T-helper 2 cell treated with Interferon-gamma antibody and Interleukin-4, amounts not matched to agents 100 ng/mL and 5 ng/mL, for 36 hours (primary cell): Measurements from ENCODE around the gene ACOT7. TPM values are rescaled to one million over a fixed set of nuclear protein-coding genes. Genes with fewer than 3 reads are reported as not detected.

Experiments used
- intact Hi-C: fragments of 100-400 bp; cut with micrococcal nuclease; formaldehyde crosslinking; loops from one replicate; pipeline ENCODE4 v1.15.1; 2023
- total RNA-seq: library from RNA; stranded (reverse); gene quantifications from 2 replicates; pipeline ENCODE4 v1.2.3, GENCODE V29; 2022

ACOT7 gene
- total RNA-seq, 1 donor from 2014 or later: 95.3 TPM

DNA sequence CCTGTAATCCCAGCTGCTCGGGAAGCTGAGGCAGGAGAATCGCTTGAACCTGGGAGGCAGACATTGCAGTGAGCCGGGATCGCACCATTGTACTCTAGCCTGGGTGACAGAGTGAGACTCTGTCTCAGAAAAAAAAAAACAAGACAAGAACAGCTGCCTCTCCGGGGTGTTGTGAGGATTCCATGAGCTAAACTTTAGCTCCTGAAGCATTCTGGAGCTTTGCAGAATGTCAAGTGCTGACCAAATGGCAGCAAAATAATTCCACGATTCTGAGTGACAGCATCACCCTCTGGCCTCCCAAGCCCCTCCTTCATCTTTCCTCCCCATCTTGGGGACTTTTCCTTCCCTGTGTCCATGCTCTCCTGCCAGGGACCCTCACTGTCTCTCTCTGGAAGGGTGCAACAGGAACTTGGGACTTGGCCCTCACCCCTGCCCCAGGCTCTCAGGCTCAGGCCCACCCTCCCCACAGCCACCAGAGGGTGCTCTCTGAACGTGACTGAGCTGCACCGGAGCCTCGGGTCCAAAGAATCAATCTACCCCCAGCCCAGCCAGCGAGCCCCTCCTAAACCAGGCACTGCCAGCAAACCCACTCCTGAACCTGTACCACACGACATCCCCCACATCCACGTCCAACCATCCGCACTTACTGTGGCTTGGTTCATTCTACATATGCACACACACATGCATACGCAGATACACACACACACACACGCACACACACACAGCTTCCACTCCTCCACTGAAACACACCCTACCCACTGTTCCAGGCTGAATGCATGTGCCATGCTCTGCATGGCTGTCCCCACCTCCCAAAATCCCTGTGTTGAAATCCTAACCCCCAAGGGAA, 45.7 kb downstream of the ACOT7 start:
- intact Hi-C loops: loop anchor here (1.0 kb wide), 2 partner anchors 45 to 56 kb away; partner anchors contain the start of gene ACOT7

DNA sequence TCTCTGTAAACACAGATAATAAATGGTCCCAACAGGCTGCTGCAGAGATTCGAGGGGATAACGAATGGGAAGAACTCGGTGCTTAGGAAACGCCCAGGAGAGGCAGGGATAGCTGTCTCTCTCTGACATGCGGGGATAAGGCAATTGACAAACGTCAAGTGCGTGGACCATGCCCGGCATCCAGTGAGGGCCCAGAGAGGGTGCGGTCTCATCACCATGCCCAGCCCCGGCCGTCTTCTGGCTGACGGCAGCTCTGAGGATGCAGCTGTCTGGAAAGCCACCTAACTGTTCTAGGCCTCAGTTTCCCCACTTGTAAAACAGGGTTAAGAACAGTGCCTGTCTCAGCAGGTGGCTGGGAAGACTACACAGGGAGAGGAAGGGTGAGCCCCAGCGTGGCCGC, 48.1 kb downstream of the ACOT7 start:
- intact Hi-C loops: no loop called here

DNA sequence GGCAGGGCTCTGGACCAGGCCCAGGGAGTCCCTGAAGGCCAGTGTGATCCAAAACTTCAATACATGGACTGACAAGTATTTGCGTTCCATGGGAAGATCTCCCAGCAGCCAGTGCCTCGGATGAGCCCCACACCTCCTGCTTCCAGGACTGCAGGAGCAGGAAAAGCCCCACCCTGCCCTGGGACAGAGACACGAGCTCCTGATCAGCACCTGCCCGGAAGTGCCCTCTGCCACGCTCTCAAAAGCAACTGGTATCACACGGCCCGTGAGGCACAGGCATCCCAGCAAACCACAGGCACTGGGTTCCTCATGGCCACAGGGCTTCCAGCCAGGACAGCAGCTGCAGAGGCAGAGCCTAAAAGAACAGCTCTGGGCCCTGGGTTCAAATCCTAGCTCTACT, 48.6 kb downstream of the ACOT7 start:
- intact Hi-C loops: no loop called here

DNA sequence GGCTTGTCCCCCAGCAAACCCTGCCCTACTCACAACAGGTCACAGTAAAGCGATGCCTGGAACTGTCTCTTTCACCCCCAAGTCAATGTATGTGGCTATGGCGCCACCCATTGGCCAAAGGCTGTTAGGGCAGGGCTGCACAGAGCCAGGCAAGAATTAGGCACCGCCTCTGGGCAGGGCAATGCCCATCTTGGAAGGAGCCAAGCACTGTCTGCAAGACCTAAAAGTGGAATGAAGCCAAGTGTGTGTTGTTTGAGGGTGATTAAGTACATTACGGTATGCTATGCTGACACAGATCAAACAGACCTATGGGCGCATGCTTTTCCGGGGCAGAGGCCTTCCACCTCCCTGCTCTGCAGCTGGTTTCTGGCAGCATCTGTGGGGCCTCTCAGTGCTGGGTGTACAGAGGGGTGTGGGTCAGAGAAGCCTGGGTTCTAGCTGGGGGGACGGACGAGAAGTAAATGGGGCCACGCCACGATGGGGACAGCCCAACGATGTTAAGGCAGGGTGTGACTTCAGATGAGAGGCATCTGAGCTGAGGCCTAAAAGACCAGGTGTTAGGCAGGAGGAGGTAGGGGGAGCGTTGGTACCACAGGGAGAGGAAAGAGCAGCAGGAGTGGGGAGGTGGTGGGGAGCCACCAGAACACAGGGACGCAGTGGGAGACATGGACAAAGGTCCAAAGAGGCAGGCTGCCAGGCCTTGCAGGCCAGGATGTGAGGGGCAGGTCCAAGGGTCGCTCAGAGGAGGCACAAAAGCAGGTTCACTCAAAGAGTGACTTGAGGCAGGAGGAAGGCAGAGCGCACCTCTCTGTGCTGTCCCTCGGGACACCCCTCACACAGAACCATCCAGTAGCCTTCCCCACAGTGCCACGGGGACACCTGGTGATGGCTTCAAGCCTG, 49.8 kb downstream of the ACOT7 start:
- intact Hi-C loops: loop anchor here (1.0 kb wide), 1 partner anchor 97 kb away; no protein-coding TSS in a partner anchor

DNA sequence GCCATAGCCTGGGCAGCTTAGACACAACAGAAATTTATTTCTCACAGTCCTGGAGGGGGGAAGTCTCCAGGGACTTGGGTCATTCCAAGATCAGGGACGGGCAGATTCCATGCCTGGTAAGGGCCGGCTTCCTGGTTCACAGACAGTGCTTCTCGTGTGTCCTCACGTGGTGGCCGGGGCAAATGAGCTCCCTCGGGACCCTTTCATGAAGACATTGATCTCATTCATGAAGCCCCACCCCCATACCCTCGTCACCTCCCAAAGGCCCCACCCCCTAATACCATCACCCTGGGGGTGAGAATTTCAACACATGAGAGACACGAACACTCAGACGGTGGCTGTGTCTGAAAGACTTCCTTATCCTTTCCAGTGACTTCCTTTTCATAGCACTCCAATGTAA, 51.5 kb downstream of the ACOT7 start:
- intact Hi-C loops: no loop called here

DNA sequence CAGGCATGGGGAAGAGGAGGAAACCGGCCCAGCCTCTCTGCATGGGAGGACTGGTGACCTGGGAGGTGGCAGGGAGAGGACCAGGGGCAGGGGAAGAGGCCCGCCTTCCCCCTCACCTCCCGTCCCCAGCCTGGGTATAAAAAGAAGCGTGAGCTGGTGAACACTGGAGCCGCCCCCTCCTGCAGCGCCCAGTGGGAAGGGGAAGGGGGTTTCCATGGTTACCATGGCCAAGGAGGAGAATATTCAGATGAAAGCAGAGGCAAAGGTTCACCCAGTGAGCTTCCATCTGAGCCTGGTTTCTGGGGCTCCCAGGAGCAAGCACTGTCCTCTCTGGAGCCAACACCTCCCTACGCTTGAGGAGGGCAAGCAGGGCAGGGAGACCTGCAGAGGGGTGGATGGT, 54.9 kb downstream of the ACOT7 start:
- intact Hi-C loops: no loop called here

DNA sequence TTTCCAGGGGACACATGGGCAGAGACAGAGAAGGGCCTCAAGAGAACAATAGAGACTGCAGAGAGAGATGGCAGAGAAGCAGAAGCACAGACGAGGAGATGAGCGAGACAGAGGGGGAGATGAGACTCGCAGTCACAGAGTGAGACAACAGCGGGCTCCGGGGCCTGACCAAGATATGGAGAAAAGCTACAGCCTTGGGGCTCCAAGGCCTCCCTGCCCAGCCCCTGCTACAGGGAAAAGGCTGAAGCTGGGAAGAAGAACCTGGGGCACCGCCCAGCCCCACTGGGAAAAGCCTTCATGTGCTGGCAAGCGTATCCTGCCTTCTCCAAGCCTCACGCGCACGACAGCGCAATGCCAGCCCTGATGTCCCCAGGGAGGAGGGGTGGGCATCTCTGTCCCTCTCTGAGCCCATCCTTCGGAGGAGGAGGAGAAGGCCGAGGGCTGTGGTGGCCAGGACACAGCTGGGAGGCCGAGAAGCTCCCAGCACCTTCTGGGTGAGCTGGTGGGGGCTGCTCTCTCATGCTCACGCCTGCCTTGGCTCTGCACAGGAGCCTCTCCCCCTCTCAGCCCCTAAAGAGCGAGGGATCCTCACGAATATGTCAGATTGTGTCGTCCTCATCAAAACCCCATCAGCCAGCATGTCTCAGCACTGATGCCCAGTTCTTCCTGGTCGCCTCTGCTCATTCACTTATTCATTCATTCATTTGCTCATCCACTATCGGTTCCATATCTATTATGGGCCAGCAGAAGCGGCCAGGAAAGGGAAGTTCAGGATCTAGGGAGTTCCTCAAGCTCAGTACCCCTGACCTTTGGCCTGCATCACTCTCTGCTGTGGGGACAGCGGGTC, 56.6 kb downstream of the ACOT7 start:
- intact Hi-C loops: no loop called here

DNA sequence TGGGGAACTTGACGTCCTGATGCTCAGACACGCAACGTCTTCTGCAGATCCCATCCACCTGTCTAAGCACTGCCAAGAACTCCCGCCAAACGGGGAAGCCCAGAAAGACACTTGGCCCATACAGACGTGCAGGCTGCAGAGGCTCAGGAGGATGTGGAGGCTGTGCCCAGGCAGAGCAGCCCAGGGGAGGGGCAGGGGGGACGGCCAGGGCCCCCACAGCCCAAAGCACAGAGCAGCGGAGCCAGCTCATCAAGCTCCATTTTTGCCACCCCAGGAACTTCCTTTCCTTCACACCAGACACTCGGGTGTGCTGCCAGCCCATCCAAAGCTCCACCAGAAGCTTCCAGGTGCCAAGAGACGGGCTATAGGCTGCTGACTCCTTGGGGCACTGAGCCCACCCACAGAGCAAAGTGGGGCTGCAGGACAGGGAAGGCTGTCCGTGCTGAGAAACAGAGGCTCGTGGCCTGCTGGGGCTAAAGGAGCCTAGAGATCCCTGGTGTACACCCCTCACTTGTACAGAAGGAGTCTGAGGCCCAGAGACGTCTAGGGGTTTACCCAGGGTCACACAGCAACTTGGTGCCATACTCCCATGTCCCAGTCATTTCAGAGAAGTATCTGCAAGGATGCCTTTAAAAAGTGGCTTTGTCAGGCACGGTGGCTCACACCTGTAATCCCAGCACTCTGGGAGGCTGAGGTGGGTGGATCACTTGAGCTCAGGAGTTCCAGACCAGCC, 59.1 kb downstream of the ACOT7 start:
- intact Hi-C loops: no loop called here

DNA sequence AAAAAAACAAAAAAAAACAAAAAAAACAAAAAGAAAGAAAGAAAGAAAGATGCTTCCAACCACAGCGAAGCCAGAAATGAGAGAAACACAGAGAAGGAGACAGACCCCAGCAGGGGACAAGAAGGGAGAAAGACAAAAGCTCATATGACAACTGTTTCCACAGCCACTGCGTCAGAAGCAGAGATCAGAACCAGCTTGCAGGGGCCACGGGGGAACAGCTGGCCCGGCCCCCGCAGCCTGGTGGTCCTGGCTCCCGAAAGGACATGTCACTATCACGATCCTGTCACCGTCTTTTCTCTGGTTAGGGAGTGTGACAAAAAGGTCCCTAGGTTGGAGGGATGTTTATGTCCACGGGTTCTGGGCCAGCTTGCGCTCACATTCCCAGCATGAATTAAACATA, 60.7 kb downstream of the ACOT7 start:
- intact Hi-C loops: no loop called here

DNA sequence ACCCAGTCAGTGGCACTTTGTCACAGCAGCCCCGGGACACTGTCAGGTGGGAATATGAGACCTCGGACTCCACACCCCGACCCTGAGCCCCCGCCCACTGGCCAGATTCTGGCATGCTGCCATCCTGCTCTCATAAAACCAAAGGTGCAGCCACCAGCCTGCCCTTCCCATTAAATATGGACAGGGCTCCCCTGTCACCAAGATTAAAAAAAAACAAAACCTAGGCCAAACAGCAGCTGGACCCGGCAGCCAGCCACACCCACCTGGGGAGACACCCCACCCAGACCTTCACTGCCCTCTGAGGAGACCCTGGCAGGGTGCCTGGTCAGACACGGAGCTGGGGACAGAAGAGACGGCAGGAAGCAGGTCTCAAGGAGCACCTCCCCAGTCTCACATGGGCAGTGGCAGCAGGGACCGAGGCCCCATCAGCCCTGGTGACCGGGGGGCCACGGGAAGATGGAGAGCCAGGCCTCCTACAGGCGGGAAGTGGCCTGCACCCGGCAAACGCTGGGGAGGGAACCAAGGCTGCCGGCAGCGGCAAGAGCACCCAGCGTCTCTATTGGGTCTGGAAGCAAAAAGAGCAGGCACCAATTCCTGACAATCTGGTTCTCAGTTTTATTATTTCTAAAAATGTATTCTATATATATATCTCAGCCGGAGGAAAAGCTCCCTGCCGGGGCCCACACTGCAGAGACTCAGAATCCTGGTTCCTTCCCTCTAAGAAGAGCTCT, 61.9 kb downstream of the ACOT7 start:
- intact Hi-C loops: no loop called here

DNA sequence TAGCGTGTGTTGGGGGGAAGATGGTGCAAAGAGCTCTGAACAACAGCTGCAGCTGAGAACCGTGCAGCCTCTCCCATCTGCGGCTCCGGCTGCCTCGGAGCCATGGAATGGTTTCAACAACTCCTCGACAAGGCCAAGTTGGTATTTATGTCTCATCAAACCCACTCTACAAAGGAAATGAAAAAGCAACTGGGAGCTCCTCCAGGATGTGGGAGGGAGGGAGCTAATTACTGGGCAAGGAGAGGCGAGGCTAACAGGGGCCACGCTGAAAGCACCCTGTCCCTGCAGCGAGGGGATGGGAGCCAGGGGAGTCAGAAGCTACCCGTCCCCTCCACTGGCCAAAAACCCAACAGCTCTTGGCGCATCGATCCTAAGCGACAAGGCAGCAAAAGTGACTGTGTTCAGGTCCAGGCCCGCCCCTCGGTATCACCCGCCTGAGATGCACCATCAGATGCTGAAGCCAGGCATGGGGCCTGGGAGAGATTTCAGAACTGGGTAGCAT, 63.1 kb downstream of the ACOT7 start:
- intact Hi-C loops: no loop called here

DNA sequence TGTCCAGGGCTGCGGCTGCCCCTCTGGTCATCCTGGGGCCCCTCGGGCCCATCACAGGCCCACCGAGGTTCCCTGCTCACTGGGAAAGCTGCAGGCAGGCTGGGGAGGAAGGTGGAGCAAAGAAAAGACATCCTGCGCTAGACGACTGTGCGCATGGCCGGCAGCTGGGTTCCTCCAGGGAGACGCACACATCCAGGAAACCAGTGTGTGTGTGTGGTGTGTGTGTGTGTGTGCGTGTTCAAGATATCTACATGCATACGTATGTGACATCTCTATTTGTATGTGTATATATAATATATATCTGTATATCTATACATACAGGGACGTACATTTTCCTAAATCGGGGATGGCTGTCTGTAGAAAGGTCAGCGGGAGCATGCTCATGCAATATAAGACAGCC, 63.7 kb downstream of the ACOT7 start:
- intact Hi-C loops: no loop called here

DNA sequence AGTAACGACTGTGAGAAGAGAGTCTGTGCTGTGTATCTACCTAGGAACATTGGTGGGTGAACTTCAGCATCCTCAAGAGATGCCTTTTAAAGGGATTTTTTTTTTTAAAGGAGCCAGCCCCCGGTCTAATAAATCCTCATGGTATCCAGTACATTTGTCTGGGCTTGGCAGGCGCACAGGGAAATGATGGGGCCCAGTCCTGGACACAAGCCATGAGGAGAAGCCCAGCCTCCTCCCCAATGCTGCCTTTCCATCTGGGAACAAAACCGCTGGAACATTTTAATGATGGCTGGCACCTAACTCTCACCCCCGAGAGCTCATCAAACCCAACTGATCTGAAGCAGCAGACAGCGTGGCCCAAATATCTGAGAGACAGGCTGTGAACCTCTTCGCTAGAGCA, 64.2 kb downstream of the ACOT7 start:
- intact Hi-C loops: no loop called here

DNA sequence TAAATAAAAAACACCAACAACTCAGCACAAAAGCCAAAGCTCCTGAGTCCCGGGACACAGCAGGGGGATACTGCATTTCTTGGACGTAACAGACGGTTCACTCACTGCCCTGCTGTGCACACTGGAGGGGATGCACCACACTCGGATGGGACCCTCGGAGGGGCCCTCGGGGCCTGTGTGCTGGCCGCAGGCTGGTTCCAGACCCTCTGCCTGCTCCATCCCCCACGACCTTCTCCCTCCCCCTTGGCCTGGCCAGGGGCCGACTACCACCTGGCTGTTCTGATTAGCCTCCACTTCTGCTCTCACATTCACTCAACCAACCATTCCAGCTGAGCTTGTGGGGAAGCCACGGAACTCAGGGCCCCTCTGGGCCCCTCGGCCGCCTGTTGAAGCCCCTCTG, 64.9 kb downstream of the ACOT7 start:
- intact Hi-C loops: no loop called here

DNA sequence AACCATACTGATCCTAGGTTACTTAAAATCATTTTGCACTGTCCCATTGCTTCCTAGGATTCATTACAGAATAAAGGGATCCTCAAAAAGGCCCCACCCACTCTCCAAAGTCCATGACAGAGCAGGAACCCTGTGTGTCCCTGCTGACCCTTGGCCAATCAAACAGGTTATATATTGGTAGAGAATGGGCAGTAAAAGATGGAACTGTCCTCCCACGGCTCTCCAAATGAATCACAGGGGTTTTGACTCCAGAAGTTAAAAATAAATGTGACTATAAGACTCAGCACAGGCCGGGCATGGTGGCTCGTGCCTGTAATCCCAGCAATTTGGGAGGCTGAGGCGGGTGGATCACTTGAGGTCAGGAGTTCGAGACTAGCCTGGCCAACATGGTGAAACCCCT, 65.5 kb downstream of the ACOT7 start:
- intact Hi-C loops: no loop called here

DNA sequence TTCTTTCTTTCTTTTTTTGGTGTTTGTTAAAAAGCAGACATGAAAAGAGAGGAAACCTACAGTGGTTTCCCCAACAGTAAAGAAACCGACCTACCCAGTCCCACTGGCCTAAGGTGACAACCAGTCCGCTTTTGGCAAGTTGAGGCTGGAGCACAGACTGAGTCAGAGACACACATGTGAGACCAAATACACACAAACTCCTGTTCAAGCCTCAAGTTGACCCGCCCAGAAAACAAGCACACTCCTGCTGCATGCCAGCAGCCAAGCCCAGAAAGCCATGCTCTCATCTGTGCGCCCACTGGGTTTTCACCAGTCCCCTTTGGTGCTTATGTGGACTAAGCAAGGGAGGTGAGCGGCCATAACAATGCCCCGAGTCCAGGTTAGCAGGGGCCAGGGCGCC, 68.1 kb downstream of the ACOT7 start:
- intact Hi-C loops: no loop called here

DNA sequence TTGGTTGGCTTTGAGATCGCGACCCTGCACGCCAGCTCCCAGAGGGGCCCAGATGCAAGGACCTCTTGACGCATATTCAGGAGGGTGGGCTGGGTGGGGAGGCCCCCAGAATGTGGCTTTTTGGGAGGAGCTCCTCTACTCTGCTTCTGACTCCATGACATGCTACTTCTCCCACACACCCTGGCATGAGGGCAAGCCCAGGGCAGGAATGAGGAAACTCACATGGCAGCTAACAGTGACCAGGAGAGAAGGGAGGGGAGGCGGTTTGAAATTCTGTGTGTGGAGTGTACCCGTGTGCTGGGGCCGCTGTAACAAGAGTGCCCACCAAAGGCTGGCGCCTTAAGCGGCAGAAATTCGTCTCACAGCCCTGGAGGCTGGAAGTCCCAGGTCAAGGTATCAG, 71.4 kb downstream of the ACOT7 start:
- intact Hi-C loops: no loop called here

DNA sequence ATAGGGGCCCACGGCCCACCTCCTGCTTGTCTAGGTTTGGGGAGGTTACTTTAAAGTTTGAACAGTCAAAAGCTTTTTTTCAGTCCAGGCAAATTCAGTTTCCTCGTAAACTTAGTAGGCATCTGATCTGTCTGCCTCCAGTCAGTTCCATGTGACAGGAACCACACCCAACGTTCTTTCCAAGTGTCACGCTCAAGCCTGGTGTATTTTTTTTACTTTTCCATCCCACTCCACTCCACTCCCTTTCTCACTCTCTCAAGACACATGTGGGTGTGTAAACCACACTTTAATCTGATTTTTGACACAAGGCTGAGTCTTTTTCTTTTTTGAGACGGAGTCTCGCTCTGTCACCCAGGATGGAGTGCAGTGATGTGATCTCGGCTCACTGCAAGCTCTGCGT, 72.4 kb downstream of the ACOT7 start:
- intact Hi-C loops: no loop called here

DNA sequence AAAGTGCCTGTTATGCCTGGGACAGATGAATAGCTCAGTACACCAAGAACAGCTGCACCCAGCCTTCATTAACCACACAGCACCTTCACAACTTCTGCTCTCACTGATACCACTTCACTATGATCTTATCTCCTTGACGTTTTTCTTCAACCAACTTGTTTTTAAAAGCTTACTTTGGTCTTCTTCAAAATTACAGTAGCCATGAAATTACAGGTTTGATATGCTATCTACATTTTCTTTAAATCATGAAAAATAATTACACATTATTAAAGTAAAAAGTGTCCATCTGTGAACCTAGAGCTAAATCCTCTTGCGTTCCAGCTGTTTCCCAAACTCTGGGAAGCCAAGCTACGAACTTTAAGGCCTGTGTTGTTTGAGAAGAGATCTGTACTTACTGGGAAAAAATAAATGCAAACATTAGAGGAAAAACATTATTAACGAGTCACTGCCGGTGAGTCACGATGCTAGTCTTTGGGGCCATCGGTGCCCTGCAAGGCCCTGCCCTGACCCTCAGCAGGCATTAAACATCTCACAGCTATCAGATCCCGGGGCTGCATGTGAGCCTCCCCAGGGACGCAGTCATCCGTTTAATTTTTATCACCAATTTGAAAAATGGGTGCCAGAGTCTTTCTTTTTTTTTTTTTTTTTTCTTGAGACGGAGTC, 76.3 kb downstream of the ACOT7 start:
- intact Hi-C loops: no loop called here
